ENCODE data around the gene TMEM271.

The TMEM271 gene

DNA sequence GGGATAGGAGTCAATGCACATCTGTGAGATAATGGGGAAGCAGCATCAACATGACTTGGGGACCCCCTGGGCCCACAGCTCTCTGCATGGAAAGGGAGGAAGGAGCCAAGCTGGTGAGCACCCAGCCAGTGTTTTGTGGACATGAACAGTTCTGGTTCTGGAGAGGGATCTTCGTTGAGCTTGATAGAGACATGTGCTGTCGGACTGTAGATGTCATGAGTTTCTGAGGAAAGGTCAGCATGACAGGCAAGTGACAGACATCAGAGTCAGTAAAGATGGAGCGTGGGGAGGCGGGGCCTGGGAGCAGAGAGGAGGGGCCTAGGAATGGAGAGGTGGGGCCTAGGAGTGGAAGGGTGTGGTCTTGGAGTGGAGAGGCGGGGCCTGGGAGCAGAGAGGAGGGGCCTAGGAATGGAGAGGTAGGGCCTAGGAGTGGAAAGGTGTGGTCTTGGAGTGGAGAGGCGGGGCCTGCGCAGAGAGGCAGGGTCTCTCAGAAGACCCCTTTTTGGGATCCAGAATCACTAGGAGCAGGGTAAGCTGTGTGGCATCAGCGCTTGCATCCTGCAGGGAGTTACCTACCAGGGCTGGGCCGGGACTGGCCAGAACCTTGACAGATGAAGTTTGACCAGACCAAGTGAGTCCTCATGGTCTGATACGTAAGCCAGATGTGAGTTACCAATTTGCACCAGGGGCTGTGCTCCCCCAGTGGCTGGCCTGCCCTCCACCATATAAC lies 43.3 kb downstream of the TMEM271 start:
- DNase-seq: no peak

DNA sequence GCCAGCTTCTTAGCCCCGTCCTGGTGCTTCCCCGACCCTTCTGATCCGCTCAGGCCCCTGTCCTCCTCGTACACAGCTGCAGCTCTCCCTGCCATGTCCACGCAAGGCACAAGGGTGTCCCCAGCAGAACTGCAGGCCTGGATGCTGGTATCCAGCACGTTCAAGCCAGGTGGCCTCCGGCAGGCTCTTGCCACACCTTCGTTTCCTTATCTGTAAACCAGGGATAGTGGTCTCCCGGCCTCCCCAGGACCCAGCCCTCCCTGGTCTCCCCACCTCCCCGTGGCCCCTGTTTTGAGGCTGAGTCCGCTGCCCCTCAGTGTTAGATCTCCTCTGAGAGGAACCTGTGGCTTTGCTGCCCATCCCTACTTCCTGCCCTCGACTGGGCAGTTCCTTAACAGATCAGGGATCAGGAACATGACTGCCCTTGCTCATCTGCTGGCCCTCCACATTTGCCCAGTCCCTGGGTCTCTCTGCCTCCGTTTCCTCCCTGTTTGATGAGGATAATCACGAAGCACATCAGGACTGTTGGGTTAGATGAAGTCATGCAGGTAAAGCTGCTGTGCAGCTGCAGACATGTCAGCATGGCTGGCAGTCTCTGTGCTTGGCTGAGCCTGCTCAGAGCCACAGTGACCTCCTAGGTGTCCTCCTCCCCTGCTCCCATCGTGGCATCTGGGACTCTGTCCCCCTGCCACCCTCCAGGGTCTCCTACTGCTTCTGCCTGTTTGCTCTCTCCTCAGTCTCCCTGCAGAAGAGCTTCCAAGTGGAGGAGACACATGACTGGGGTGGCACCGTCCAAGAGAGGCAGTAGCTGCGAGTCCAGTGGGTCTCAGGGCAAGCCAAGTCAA lies 44.2 kb downstream of the TMEM271 start:
- no peak for DNase-seq

DNA sequence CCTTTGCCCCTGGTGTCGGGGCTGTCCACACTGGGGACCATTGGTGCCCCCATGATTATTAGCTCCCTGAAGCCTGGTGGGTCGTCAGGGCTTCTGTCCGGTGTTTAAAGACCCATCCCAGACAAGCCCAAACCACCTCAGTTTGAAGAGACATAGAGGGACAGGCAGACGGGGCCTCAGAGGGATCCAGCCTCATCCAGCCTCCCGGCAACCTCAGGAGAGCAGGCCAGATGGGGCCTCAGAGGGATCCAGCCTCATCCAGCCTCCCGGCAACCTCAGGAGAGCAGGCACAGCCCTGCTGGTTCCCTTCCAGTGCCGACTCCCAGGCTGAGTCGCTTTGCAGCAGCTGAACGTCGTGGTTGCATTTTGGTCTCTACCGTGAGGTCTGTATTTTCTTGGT lies 45.0 kb downstream of the TMEM271 start:
- no peak for DNase-seq

DNA sequence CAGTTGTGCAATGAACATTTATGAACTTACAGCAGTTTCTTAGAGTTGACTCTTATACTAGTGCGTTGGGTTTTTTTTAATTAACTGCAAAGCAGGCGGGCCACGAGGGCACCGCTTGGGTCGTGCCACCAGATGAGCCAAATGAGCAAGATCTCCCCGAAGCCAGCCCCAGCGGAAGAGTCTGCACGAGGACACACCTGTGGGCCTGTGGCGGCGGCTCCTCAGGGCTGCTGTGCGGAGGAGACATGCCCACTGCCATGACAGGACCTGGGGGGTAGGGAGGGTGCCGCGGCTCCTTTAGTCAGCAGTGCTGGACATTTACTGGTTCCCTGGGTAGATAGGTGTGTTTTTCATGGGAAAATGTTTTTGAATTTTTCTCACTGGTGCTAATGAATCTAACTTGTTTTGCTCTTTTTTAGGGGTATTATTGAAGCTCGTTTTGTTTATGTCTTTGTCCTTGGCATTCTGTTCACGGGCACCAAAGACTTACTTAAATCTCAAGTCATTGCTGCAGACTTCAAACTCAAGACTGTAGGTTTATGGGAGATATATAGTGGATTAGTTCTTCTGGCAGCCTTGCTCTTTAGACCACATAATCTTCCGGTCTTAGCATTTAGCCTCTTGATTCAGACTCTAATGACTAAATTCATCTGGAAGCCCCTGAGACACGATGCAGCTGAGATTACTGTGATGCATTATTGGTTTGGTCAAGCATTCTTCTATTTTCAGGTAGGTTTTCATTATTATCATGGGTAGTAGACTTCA lies 45.9 kb downstream of the TMEM271 start:
- DNase-seq: no peak

GRCh38 chr4:529563-529962 lies 46.5 kb downstream of the TMEM271 start:
- DNase-seq: no peak

DNA sequence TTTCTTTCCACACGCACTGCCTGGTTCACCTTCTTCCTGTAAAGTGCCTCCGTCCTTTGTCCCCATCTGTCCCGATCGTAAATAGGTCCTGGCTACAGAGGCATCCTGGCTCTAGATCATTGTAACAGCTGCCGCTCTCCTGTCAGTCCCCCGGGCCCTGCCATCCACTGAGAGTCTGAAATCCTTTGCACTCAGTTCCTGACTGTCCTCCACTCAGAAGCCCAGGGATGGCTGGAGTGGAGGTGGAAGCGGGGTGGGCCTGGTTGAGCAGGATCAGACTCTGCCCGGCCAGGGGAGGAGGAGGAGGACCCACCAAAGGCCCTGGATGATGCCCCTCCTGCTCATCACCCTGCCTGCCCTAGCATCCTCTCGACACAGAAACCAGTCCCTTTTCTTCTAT lies 47.3 kb downstream of the TMEM271 start:
- DNase-seq: no peak

GRCh38 chr4:528296-528695 lies 47.8 kb downstream of the TMEM271 start:
- no peak for DNase-seq

- DNase-seq: no peak
Measured at GRCh38 chr4:526971-527460, 49.1 kb downstream of the TMEM271 start.

DNA sequence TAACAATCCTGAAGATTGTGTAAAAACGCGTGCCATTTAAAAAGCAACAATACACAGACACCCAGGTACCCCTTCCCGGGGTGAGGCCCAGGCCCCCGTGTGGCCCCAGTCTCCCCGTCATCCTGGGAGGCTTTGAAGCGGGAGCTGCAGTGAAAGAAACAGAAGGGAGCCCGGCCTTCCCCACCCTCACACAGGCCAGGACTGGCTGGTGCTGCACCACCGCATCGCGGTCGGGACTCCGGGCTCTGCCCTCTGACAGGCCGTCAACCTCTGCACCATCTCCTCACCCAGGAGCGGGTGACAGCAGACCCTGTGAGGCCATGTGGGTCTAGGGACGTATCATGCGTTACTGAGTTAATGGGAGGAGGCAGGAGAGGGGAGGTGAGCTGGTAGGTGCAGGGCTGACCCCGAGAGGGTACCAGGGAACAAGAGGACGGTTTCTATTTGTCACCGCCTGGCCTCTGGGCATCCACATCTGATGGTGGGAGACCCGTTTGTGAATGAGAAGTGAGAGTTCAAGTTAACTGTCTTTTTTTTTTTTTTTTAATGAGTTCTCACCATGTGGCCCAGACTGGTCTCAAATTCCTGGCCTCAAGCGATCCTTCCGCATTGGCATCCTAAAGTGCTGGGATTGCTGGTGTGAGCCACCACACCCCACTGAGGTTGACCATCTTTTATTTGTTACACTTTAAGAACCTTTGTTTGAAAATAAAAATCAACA lies 49.7 kb downstream of the TMEM271 start:
- DNase-seq: no peak

DNA sequence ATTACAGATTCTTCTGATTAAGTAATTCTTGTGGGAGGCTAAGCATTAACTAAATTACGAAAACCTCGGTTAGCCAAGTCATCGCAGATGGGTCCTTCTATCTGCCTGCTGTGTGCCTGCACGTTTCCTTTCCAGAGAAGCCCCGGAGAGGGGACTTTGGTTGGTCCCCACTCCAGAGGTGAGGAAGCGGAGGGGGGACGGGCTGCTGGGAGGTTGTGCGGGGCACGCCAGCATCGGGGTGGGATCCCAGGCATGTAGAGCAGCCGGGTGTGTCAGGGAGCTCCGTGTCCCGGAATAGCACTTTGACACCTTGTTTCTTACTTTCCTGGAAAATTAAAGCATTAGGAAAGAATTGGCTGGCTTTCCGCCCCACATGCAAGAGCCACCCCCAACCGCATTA lies 50.4 kb downstream of the TMEM271 start:
- no peak for DNase-seq

DNA sequence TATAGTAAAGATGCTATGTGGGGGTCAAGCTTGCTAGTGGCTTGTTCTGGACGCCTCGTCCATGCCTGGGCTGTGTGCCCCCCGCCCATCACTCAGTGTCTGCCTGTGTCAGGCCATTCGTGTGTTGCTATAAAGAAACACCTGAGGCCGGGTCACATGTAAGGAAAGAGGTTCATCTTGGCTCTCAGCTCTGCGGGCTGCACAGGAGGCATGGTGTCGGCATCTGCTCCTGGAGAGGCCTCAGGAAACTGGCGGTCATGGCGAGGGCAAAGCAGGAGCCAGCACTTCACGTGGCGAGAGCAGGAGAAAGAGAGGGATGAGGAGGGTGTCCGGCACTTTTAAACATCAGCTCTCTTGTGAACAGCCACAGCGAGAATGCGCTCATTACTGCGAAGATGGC lies 51.9 kb downstream of the TMEM271 start:
- no peak for DNase-seq

Measured in NCI-H524 (cell line).